NOMO-1 treated with dmso at 0.1 percent for 144 hours (cell line): ENCODE results near the gene PPFIBP2.
"Not testable (repeated sequence)": the region's sequence is repeated elsewhere in the genome, so short reads cannot be mapped to it uniquely, and the experiment has no call there.

Experiments used
- DNase-seq: peaks from one replicate; lab custom pipeline; 2025; ENCODE audit not compliant: unreplicated experiment; lab: John Stamatoyannopoulos, UW

PPFIBP2 gene

GRCh38 chr11:7498193-7498592 is 15.6 kb upstream of the PPFIBP2 start:
- DNase-seq, result no peak

- DNase-seq, result no peak
Observed at GRCh38 chr11:7499081-7499480, 14.7 kb upstream of the PPFIBP2 start.

GRCh38 chr11:7500251-7500650 is 13.5 kb upstream of the PPFIBP2 start:
- DNase-seq, result no peak

GRCh38 chr11:7501251-7501650 is 12.5 kb upstream of the PPFIBP2 start:
- DNase-seq, result no peak

GRCh38 chr11:7501894-7502293 is 11.9 kb upstream of the PPFIBP2 start:
- DNase-seq, result no peak

- no peak for DNase-seq
Observed at GRCh38 chr11:7506243-7506642, 7.6 kb upstream of the PPFIBP2 start.

- no peak for DNase-seq
Observed at GRCh38 chr11:7508087-7508486, 5.7 kb upstream of the PPFIBP2 start.

GRCh38 chr11:7509966-7510365 is 3.8 kb upstream of the PPFIBP2 start:
- DNase-seq, result no peak

- no peak for DNase-seq
Observed at GRCh38 chr11:7511401-7511800, 2.4 kb upstream of the PPFIBP2 start.

- DNase-seq, result peak; percentile 93
Observed at GRCh38 chr11:7512525-7513233, 1.1 kb upstream of the PPFIBP2 start.

GRCh38 chr11:7514099-7514591 is 346 bp downstream of the PPFIBP2 start:
- DNase-seq, result peak; percentile 17

GRCh38 chr11:7515447-7515886 is 1.7 kb downstream of the PPFIBP2 start:
- no peak for DNase-seq

GRCh38 chr11:7516475-7516874 is 2.7 kb downstream of the PPFIBP2 start:
- peak; percentile 24 for DNase-seq

GRCh38 chr11:7517743-7518142 is 3.9 kb downstream of the PPFIBP2 start:
- not testable (repeated sequence) for DNase-seq

GRCh38 chr11:7518811-7519562 is 5.2 kb downstream of the PPFIBP2 start:
- no peak for DNase-seq

GRCh38 chr11:7520011-7520942 is 6.5 kb downstream of the PPFIBP2 start:
- DNase-seq, result no peak

- DNase-seq, result peak; percentile 63
Observed at GRCh38 chr11:7520981-7521487, 7.2 kb downstream of the PPFIBP2 start.

- DNase-seq, result peak; percentile 23
Observed at GRCh38 chr11:7522121-7522520, 8.3 kb downstream of the PPFIBP2 start.

GRCh38 chr11:7522546-7522945 is 8.7 kb downstream of the PPFIBP2 start:
- DNase-seq, result no peak

- no peak for DNase-seq
Observed at GRCh38 chr11:7523416-7524210, 9.8 kb downstream of the PPFIBP2 start.
